Gastrocnemius medialis (tissue), 4 donors: ENCODE results near the gene KCNB1. TPM values are rescaled to one million over a fixed set of nuclear protein-coding genes. Genes with fewer than 3 reads are reported as not detected.
A peak's percentile ranks its signal among the peaks of the same experiment; 100 is the strongest.

Source experiments
- ATAC-seq, 2 donors: fragments of 150-250 bp; one replicate each; pipeline ENCODE4 v1.9.1; 2016
- DNase-seq, 2 donors: peaks; one replicate each; pipeline ENCODE4 v3.0.0-alpha.2; 2019
- H3K27ac ChIP-seq, 4 donors: fragments of 200-600 bp; sonication (generic); 1 replicate in 1 of 4; 2 replicates in 3 of 4; pipeline ENCODE4 v1.5.1; 2016 to 2018; ENCODE audit warnings: mild to moderate bottlenecking in 2 of 4, moderate library complexity in 1 of 4
- H3K27me3 ChIP-seq, 3 donors: fragments of 200-600 bp; sonication (generic) in 2 of 3; 1 replicate in 1 of 3; 2 replicates in 2 of 3; pipeline versions ENCODE4 v1.5.1 to v1.6.0; 2016 to 2019; ENCODE audit warnings: mild to moderate bottlenecking in 1 of 3, moderate library complexity in 1 of 3
- H3K36me3 ChIP-seq, 2 donors: fragments of 200-600 bp; sonication (generic) in 1 of 2; one replicate each; pipeline ENCODE4 v1.5.1; 2017 to 2018
- H3K4me1 ChIP-seq, 2 donors: fragments of 200-600 bp; sonication (generic) in 1 of 2; one replicate each; pipeline ENCODE4 v1.5.1; 2016 to 2017; ENCODE audit warnings: mild to moderate bottlenecking in 2 of 2
- H3K4me3 ChIP-seq, 4 donors: fragments of 200-600 bp; sonication (generic) in 3 of 4; 1 replicate in 1 of 4; 2 replicates in 3 of 4; pipeline ENCODE4 v1.5.1; 2016 to 2019; ENCODE audit warnings: mild to moderate bottlenecking in 2 of 4
- H3K9me3 ChIP-seq, 3 donors: fragments of 200-600 bp; sonication (generic) in 2 of 3; 1 replicate in 1 of 3; 2 replicates in 2 of 3; pipeline ENCODE4 v1.5.1; 2016 to 2019
- POLR2A ChIP-seq, 2 donors: fragments of 450-650 bp; IDR thresholded peaks; one replicate each; pipeline ENCODE4 v1.6.1; 2017; ENCODE audit warnings: antibody characterized with exemption in 2 of 2, mild to moderate bottlenecking in 2 of 2, moderate library complexity in 2 of 2
- in situ Hi-C, 4 donors: fragments of 200-750 bp; cut with MboI; loops; one replicate each; pipeline versions ENCODE4 v1.15.0 to v1.8.0; 2017; ENCODE audit warnings: low sequenced_read_pairs in 4 of 4
- intact Hi-C: fragments of 100-400 bp; cut with DNase I; formaldehyde crosslinking; loops from one replicate; pipeline ENCODE4 v1.15.1; 2023; ENCODE audit warnings: low total_unique reads
- total RNA-seq, 4 donors: library from RNA; depleted of rRNA; stranded (reverse); fragments of >200 nt; gene quantifications; one replicate each; pipeline versions ENCODE4 v1.1.0 to v1.2.3, GENCODE V29; 2016
- TF ChIP-seq, protein P1 (sequence below), 5 experiments: fragments of 450-650 bp in 3 of 5; fragments of 200-600 bp in 2 of 5; sonication (generic) in 2 of 5; IDR thresholded peaks in 4 of 5; conservative IDR thresholded peaks in 1 of 5; 1 replicate in 4 of 5; 2 replicates in 1 of 5; pipeline ENCODE4 v1.5.1; 2016 to 2019; ENCODE audit warnings: antibody characterized with exemption in 5 of 5, mild to moderate bottlenecking in 3 of 5, moderate library complexity in 3 of 5

KCNB1 gene
- total RNA-seq, 4 donors from 2014 or later, result 6.6 to 34.7 (median 9.4) TPM

DNA sequence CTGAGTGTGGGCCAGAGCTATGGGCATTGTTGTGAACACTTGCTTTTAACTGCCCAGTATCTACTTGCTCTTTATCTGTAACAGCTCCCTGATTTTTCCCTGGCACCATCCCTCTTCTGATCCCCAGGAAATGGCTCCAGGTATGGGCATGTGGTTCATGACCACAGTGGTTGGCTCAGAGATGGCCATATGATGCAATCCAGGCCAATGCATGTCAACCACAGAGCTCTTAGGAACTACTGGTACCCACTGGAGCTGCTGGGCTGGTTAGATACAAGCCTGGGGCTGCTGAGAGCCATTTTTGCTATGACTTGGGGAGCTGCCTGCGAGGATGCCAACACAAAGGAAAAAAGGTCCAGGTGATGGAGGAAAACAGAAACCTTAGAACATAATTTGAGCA lies 55.6 kb downstream of the KCNB1 start:
- peak overlapping the region in 1 of 4 donors; percentile 1 for H3K4me3 ChIP-seq
- H3K36me3 ChIP-seq, result no peaks in the 10 kb centered on the region
- intact Hi-C loops, result no loop called here
- no peaks in the 10 kb centered on the region for H3K9me3 ChIP-seq
- peak overlapping the region; percentile 63 to 83 (median 68) for H3K27ac ChIP-seq
- in situ Hi-C loops, result no loop called here
- DNase-seq (no peak), ATAC-seq (no peak)
- no peaks in the 10 kb centered on the region for H3K27me3 ChIP-seq
- H3K4me1 ChIP-seq, result peaks cover 39 to 46% of the 10 kb centered on the region in 2 donors
- TF ChIP-seq, protein P1, sequence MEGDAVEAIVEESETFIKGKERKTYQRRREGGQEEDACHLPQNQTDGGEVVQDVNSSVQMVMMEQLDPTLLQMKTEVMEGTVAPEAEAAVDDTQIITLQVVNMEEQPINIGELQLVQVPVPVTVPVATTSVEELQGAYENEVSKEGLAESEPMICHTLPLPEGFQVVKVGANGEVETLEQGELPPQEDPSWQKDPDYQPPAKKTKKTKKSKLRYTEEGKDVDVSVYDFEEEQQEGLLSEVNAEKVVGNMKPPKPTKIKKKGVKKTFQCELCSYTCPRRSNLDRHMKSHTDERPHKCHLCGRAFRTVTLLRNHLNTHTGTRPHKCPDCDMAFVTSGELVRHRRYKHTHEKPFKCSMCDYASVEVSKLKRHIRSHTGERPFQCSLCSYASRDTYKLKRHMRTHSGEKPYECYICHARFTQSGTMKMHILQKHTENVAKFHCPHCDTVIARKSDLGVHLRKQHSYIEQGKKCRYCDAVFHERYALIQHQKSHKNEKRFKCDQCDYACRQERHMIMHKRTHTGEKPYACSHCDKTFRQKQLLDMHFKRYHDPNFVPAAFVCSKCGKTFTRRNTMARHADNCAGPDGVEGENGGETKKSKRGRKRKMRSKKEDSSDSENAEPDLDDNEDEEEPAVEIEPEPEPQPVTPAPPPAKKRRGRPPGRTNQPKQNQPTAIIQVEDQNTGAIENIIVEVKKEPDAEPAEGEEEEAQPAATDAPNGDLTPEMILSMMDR (IDR thresholded peaks at IDR 0.05 in 4 of 5, conservative IDR thresholded peaks at IDR 0.05 in 1 of 5), result no peak
- TF ChIP-seq POLR2A (IDR thresholded peaks at IDR 0.05), result no peak

DNA sequence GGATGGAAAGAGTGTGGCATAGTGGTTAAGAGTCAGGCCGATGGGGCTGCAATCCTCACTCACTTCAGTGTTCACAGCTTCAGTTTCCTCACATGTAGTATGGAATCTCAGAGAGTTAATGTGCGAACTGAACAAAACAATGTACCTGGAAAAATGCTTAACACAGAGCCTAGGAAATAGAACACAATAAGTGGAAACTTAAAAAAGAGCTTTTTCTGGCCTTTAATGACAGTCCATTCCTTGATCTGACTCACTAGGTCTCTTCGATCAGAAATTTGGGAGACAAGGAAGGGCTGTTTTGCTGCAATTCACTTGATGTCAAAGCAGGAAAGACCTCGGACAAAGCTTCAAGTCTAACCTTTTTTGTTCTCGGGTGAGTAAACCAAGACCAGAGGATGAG lies 56.1 kb downstream of the KCNB1 start:
- Histone ChIP-seq H3K4me1 (peaks cover 44 to 50% of the 10 kb centered on the region in 2 donors), H3K27ac (peak overlapping the region; percentile 63 to 83 (median 68)), H3K36me3 (no peaks in the 10 kb centered on the region), H3K9me3 (no peaks in the 10 kb centered on the region), H3K4me3 (peak overlapping the region in 1 of 4 donors; percentile 1), H3K27me3 (no peaks in the 10 kb centered on the region)
- no peak for TF ChIP-seq POLR2A (IDR thresholded peaks at IDR 0.05)
- TF ChIP-seq, protein P1 (IDR thresholded peaks at IDR 0.05 in 4 of 5, conservative IDR thresholded peaks at IDR 0.05 in 1 of 5), result no peak
- intact Hi-C loops (no loop called here), in situ Hi-C loops (no loop called here)
- ATAC-seq (no peak), DNase-seq (no peak)

DNA sequence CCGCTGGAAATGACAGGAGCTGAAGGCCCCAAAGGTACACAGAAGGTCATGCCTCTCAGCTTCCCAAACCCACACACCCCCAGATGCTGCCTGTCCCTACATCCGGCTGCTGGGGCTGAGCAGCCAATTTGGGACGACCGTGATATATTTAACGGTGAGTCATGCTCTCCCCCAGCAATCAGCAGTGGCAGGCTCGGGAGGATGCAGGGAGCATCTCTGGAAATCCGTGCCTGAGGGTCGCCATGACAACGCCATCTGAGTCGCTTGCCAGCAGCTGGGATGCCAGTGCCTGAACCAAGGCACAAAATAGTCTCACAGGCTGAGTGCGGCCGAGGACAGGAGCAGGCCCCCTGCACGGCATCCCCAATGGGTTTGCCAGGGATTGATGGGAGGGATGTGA lies 57.9 kb downstream of the KCNB1 start:
- intact Hi-C loops (loop anchor here (5.0 kb wide), 1 partner anchor 58 kb away; the partner anchor contains the start of gene KCNB1), in situ Hi-C loops (no loop called here)
- TF ChIP-seq, protein P1 (IDR thresholded peaks at IDR 0.05 in 4 of 5, conservative IDR thresholded peaks at IDR 0.05 in 1 of 5), result no peak
- no peak for TF ChIP-seq POLR2A (IDR thresholded peaks at IDR 0.05)
- peaks cover 60 to 68% of the 10 kb centered on the region in 2 donors for H3K4me1 ChIP-seq
- no peaks in the 10 kb centered on the region for H3K27me3 ChIP-seq
- peak overlapping the region; percentile 29 to 83 (median 46) for H3K27ac ChIP-seq
- H3K36me3 ChIP-seq, result no peaks in the 10 kb centered on the region
- DNase-seq, result no peak
- no peak for ATAC-seq
- H3K4me3 ChIP-seq, result no peak overlapping the region
- no peaks in the 10 kb centered on the region for H3K9me3 ChIP-seq

DNA sequence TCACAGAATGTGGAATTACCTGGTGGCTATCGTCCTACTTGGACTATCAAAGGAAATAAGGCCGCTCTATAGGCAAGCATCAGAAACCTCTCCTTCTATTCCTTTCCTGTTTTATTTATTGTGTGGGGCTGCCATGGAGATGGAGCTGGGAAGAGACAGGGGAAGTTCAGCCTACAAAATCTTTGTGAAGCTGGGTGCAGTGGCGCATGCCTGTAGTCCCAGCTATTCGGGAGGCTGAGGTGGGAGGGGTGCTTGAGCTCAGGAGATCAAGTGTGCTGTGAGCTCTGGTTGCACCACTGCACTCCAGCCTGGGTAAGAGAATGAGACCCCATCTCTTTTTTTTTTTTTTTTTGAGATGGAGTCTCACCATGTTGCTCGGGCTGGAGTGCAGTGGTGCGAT lies 60.3 kb downstream of the KCNB1 start:
- in situ Hi-C loops, result no loop called here
- peak overlapping the region; percentile 67 to 83 (median 80) for H3K27ac ChIP-seq
- no peak for ATAC-seq

More for the DNA sequence above, 60.3 kb downstream of the KCNB1 start:
- H3K27me3 ChIP-seq, result no peaks in the 10 kb centered on the region
- H3K36me3 ChIP-seq, result no peaks in the 10 kb centered on the region
- no peak overlapping the region for H3K4me3 ChIP-seq
- DNase-seq, result no peak
- TF ChIP-seq, protein P1 (IDR thresholded peaks at IDR 0.05 in 4 of 5, conservative IDR thresholded peaks at IDR 0.05 in 1 of 5), result no peak
- no peak for TF ChIP-seq POLR2A (IDR thresholded peaks at IDR 0.05)
- no peaks in the 10 kb centered on the region for H3K9me3 ChIP-seq
- intact Hi-C loops, result loop anchor here (5.0 kb wide), 1 partner anchor 60 kb away; the partner anchor contains the start of gene KCNB1
- H3K4me1 ChIP-seq, result peaks cover 67 to 70% of the 10 kb centered on the region in 2 donors
